ENCODE measurements around the gene TXNRD2.

Gene TXNRD2

GRCh38 chr22:19889951-19890350 lies 51.7 kb downstream of the TXNRD2 start:
- TF ChIP-seq CTCF (IDR thresholded peaks at IDR 0.05; ENCODE audit: insufficient read depth, missing control alignments) = no peak
- no peak for FAIRE-seq
- no peak for DNase-seq (ENCODE audit: insufficient read length, low spot score)

- no peak for FAIRE-seq
- peak; percentile 19 for DNase-seq (ENCODE audit: insufficient read length, low spot score)
- no peak for TF ChIP-seq CTCF (IDR thresholded peaks at IDR 0.05; ENCODE audit: insufficient read depth, missing control alignments)
Measured at GRCh38 chr22:19888131-19888746, 53.4 kb downstream of the TXNRD2 start.

- no peak for TF ChIP-seq CTCF (IDR thresholded peaks at IDR 0.05; ENCODE audit: insufficient read depth, missing control alignments)
- DNase-seq (ENCODE audit: insufficient read length, low spot score) (no peak), FAIRE-seq (no peak)
Measured at GRCh38 chr22:19887256-19887985, 54.2 kb downstream of the TXNRD2 start.

- no peak for FAIRE-seq
- DNase-seq (ENCODE audit: insufficient read length, low spot score) = peak; percentile 19
- TF ChIP-seq CTCF (IDR thresholded peaks at IDR 0.05; ENCODE audit: insufficient read depth, missing control alignments) = no peak
Measured at GRCh38 chr22:19886605-19887255, 54.9 kb downstream of the TXNRD2 start.

GRCh38 chr22:19885841-19886592 lies 55.6 kb downstream of the TXNRD2 start:
- TF ChIP-seq CTCF (IDR thresholded peaks at IDR 0.05; ENCODE audit: insufficient read depth, missing control alignments) = no peak
- FAIRE-seq (no peak), DNase-seq (ENCODE audit: insufficient read length, low spot score) (no peak)

- FAIRE-seq (no peak), DNase-seq (ENCODE audit: insufficient read length, low spot score) (no peak)
- no peak for TF ChIP-seq CTCF (IDR thresholded peaks at IDR 0.05; ENCODE audit: insufficient read depth, missing control alignments)
Measured at GRCh38 chr22:19884954-19885751, 56.5 kb downstream of the TXNRD2 start.
